HG03442 (cell line): ENCODE results near the gene LDAH.

Experiments
- ATAC-seq: cut with Tn5 transposase; IDR thresholded peaks from one replicate; pipeline ENCODE4 v1.9.1; 2021; ENCODE audit warnings: mild to moderate bottlenecking, moderate library complexity; ENCODE audit not compliant: unreplicated experiment

Gene LDAH

GRCh38 chr2:20822535-20823490, at the start of gene LDAH:
TSS of gene LDAH (minus strand) at chr2:20823101. CDS start at chr2:20801463, 21,638 bp downstream.
- peak; percentile 87 for ATAC-seq

GRCh38 chr2:20868377-20868776, 45.5 kb upstream of the LDAH start:
- peak; percentile 99 for ATAC-seq

- no peak for ATAC-seq
These were observed 39.9 kb upstream of the LDAH start for GRCh38 chr2:20862850-20863249.

GRCh38 chr2:20855456-20855855, 32.6 kb upstream of the LDAH start:
- ATAC-seq: no peak

GRCh38 chr2:20852670-20853069, 29.8 kb upstream of the LDAH start:
- ATAC-seq: no peak

GRCh38 chr2:20852139-20852538, 29.2 kb upstream of the LDAH start:
- no peak for ATAC-seq

GRCh38 chr2:20844246-20844645, 21.3 kb upstream of the LDAH start:
- no peak for ATAC-seq

GRCh38 chr2:20839052-20839451, 16.2 kb upstream of the LDAH start:
- no peak for ATAC-seq

GRCh38 chr2:20838016-20838415, 15.1 kb upstream of the LDAH start:
- ATAC-seq: no peak

GRCh38 chr2:20836521-20836920, 13.6 kb upstream of the LDAH start:
- ATAC-seq: no peak

- no peak for ATAC-seq
These were observed 11.4 kb upstream of the LDAH start for GRCh38 chr2:20834331-20834730.

GRCh38 chr2:20832606-20833005, 9.7 kb upstream of the LDAH start:
- no peak for ATAC-seq

GRCh38 chr2:20829861-20830260, 7.0 kb upstream of the LDAH start:
- ATAC-seq: no peak

GRCh38 chr2:20823917-20824316, 1.0 kb upstream of the LDAH start:
- ATAC-seq: no peak

- ATAC-seq: no peak
These were observed 4.1 kb downstream of the LDAH start for GRCh38 chr2:20818820-20819219.

GRCh38 chr2:20815216-20815615, 7.7 kb downstream of the LDAH start:
- no peak for ATAC-seq

GRCh38 chr2:20812779-20813178, 10.1 kb downstream of the LDAH start:
- ATAC-seq: no peak

GRCh38 chr2:20806286-20806685, 16.6 kb downstream of the LDAH start:
- no peak for ATAC-seq

- no peak for ATAC-seq
These were observed 18.9 kb downstream of the LDAH start for GRCh38 chr2:20803974-20804373.

GRCh38 chr2:20803226-20803682, 19.6 kb downstream of the LDAH start:
- no peak for ATAC-seq

GRCh38 chr2:20797096-20797495, 25.8 kb downstream of the LDAH start:
- peak; percentile 61 for ATAC-seq

GRCh38 chr2:20796374-20796791, 26.5 kb downstream of the LDAH start:
- ATAC-seq: no peak
